ENCODE data around the gene SELENOV. TPM values are rescaled to one million over a fixed set of nuclear protein-coding genes. Genes with fewer than 3 reads are reported as not detected.
A peak's percentile ranks its signal among the peaks of the same experiment; 100 is the strongest.

Gene SELENOV
- total and polyA plus RNA-seq, 2 experiments from 2014 or later = not detected

DNA sequence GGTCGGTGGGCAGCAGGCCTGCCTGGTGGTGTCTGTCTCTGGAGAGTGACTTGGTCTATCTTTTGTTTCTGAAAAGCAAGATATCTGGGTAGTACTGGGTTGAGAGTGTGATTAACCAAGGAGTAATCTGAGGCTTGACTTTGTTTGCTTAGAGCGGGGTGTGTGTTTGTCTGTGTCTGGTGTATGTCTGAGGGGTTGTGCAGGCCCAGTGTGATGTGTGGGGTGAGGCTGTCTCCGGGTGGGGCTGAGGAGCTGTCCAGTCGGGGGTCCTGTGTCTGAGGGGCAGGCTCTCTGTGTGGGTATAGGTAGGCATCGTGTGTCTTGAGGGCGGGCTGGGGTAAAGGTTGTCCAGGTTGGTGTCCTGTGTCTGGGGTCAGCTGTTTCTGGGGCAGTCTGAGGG lies 45.4 kb upstream of the SELENOV start:
- Histone ChIP-seq H3K36me3 (ENCODE audit: low read depth) (peaks cover 23% of the 10 kb centered on the region), H3K27ac (no peak overlapping the region), H4K20me1 (ENCODE audit: insufficient read depth) (no peaks in the 10 kb centered on the region), H3K9ac (no peak overlapping the region), H3K79me2 (ENCODE audit: insufficient read depth) (peaks cover 13% of the 10 kb centered on the region), H3K9me3 (ENCODE audit: low read depth) (no peaks in the 10 kb centered on the region), H3K9me2 (ENCODE audit: insufficient read depth) (no peaks in the 10 kb centered on the region), H3K4me3 (no peak overlapping the region), H2AFZ (no peak overlapping the region), H3F3A (ENCODE audit: insufficient read depth) (no peaks in the 10 kb centered on the region), H3K27me3 (replicated peaks; ENCODE audit: insufficient read depth) (no peaks in the 10 kb centered on the region), H3K4me2 (ENCODE audit: unreplicated experiment) (no peak overlapping the region), H3K4me1 (ENCODE audit: insufficient read depth) (no peaks in the 10 kb centered on the region)
- TF ChIP-seq EZH2phosphoT487 (IDR thresholded peaks at IDR 0.05; ENCODE audit: insufficient read depth, low read depth) (no peak), EZH2 (IDR thresholded peaks at IDR 0.05; ENCODE audit: insufficient read depth, poor library complexity, severe bottlenecking) (no peak)
- in situ Hi-C loops (cut with MboI) = no loop called here
- WGBS, 2 experiments (ENCODE audit: low coverage in 1 of 2, low lambda C conversion rate in 2 of 2, missing lambda C conversion rate in 2 of 2) = 98 to 99% methylated on average over 6 of the region's 6 CpGs
- DNase-seq = no peak

DNA sequence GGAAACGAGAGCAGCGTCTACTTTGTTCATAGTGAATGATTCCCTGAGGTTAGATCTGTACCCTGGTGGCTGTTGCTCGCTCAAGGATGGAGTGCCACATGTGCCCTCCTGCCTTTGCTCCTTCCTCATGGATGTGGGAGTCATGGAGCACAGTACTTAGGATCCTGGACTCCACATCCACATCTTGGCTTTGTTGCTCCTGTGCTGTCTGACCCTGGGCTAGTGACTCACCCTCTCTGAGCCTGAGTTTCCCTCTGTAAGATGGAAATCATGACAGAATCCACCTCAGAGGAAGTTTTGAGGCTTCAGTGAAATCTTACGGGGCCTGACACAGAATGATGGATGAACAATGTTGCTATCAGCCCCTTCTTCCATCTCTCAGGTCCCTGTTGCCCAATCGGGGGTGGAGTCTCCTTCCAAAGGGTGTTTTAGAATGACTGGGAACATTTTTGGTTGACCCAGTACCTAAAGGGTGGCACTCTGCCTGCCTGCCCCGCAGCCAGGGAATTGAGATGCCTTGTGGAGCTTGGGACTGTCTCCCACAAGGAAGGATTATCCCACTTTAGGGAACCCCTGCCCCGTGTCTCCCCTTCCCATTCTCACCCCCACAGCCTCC lies 44.1 kb upstream of the SELENOV start:
- Histone ChIP-seq H3K4me2 (ENCODE audit: unreplicated experiment) (no peak overlapping the region), H3K4me1 (ENCODE audit: insufficient read depth) (no peaks in the 10 kb centered on the region), H3F3A (ENCODE audit: insufficient read depth) (no peaks in the 10 kb centered on the region; the same call in 1 of the 2 replicates), H3K27ac (no peak overlapping the region), H3K9ac (peak overlapping the region; percentile 36; the same call in 1 of the 2 replicates), H3K36me3 (ENCODE audit: low read depth) (peaks cover 15% of the 10 kb centered on the region), H3K9me2 (ENCODE audit: insufficient read depth) (no peaks in the 10 kb centered on the region), H3K79me2 (ENCODE audit: insufficient read depth) (peaks cover under 1% of the 10 kb centered on the region; the same call in 1 of the 2 replicates), H2AFZ (no peak overlapping the region), H4K20me1 (ENCODE audit: insufficient read depth) (no peaks in the 10 kb centered on the region), H3K4me3 (no peak overlapping the region), H3K9me3 (ENCODE audit: low read depth) (no peaks in the 10 kb centered on the region), H3K27me3 (replicated peaks; ENCODE audit: insufficient read depth) (no peaks in the 10 kb centered on the region)
- TF ChIP-seq EZH2phosphoT487 (IDR thresholded peaks at IDR 0.05; ENCODE audit: insufficient read depth, low read depth) = no peak
- no peak for TF ChIP-seq EZH2 (IDR thresholded peaks at IDR 0.05; ENCODE audit: insufficient read depth, poor library complexity, severe bottlenecking)
- 53 to 58% methylated on average over 7 of the region's 7 CpGs for WGBS, 2 experiments (ENCODE audit: low coverage in 1 of 2, low lambda C conversion rate in 2 of 2, missing lambda C conversion rate in 2 of 2)
- DNase-seq = peak; percentile 51
- in situ Hi-C loops (cut with MboI) = no loop called here

GRCh38 chr19:39471756-39472536 lies 43.0 kb upstream of the SELENOV start:
- peaks cover 20% of the 10 kb centered on the region for H3K36me3 ChIP-seq (ENCODE audit: low read depth)
- TF ChIP-seq EZH2 (IDR thresholded peaks at IDR 0.05; ENCODE audit: insufficient read depth, poor library complexity, severe bottlenecking) (no peak), EZH2phosphoT487 (IDR thresholded peaks at IDR 0.05; ENCODE audit: insufficient read depth, low read depth) (no peak)
- no peak overlapping the region for H3K4me3 ChIP-seq
- no peaks in the 10 kb centered on the region for H3K79me2 ChIP-seq (ENCODE audit: insufficient read depth)
- H3K27ac ChIP-seq = no peak overlapping the region
- no peak overlapping the region for H2AFZ ChIP-seq
- H4K20me1 ChIP-seq (ENCODE audit: insufficient read depth) = no peaks in the 10 kb centered on the region
- no peaks in the 10 kb centered on the region for H3K4me1 ChIP-seq (ENCODE audit: insufficient read depth)
- no peak overlapping the region for H3K4me2 ChIP-seq (ENCODE audit: unreplicated experiment)
- no peak overlapping the region for H3K9ac ChIP-seq
- DNase-seq = no peak
- 86 to 89% methylated on average over 8 of the region's 8 CpGs for WGBS, 2 experiments (ENCODE audit: low coverage in 1 of 2, low lambda C conversion rate in 2 of 2, missing lambda C conversion rate in 2 of 2)
- no peaks in the 10 kb centered on the region for H3K9me2 ChIP-seq (ENCODE audit: insufficient read depth)
- in situ Hi-C loops (cut with MboI) = no loop called here
- H3F3A ChIP-seq (ENCODE audit: insufficient read depth) = peaks cover 4% of the 10 kb centered on the region; the same call in 1 of the 2 replicates
- H3K9me3 ChIP-seq (ENCODE audit: low read depth) = no peaks in the 10 kb centered on the region
- H3K27me3 ChIP-seq (replicated peaks; ENCODE audit: insufficient read depth) = no peaks in the 10 kb centered on the region

DNA sequence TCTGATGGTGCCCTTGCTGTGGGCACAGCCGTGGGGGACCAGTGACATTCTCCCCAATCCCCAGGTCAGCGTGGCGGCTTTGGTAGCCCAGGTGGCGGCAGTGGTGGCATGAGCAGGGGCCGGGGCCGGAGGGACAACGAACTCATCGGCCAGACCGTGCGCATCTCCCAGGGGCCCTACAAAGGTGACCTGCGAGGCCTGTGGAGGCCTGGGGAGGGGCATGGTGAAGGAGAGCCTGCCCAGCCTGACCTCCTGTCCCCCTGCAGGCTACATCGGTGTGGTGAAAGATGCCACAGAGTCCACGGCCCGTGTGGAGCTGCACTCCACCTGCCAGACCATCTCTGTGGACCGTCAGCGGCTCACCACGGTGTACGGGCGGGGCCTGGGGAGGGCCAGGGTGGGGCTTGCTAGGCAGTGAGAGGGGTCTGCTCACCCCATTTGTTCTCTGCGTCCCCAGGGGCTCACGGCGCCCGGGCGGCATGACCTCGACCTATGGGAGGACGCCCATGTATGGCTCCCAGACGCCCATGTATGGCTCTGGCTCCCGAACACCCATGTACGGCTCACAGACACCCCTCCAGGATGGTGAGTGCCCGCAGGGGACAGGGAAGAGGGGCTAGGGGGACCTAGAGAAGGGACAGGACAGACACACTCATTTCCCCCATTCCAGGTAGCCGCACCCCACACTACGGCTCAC lies 42.0 kb upstream of the SELENOV start:
- in situ Hi-C loops (cut with MboI) = no loop called here
- H3K9ac ChIP-seq = no peak overlapping the region
- H3K4me1 ChIP-seq (ENCODE audit: insufficient read depth) = no peaks in the 10 kb centered on the region
- no peak for TF ChIP-seq EZH2 (IDR thresholded peaks at IDR 0.05; ENCODE audit: insufficient read depth, poor library complexity, severe bottlenecking)
- TF ChIP-seq EZH2phosphoT487 (IDR thresholded peaks at IDR 0.05; ENCODE audit: insufficient read depth, low read depth) = no peak
- no peaks in the 10 kb centered on the region for H3K79me2 ChIP-seq (ENCODE audit: insufficient read depth)
- no peak for DNase-seq
- H3K27me3 ChIP-seq (replicated peaks; ENCODE audit: insufficient read depth) = no peaks in the 10 kb centered on the region
- no peak overlapping the region for H3K4me2 ChIP-seq (ENCODE audit: unreplicated experiment)
- WGBS, 2 experiments (ENCODE audit: low coverage in 1 of 2, low lambda C conversion rate in 2 of 2, missing lambda C conversion rate in 2 of 2) = 92% methylated on average over 23 to 32 of the region's 32 CpGs
- no peaks in the 10 kb centered on the region for H3K9me3 ChIP-seq (ENCODE audit: low read depth)
- H3K36me3 ChIP-seq (ENCODE audit: low read depth) = peaks cover 20% of the 10 kb centered on the region
- no peak overlapping the region for H3K4me3 ChIP-seq
- H2AFZ ChIP-seq = no peak overlapping the region
- no peaks in the 10 kb centered on the region for H4K20me1 ChIP-seq (ENCODE audit: insufficient read depth)
- no peaks in the 10 kb centered on the region for H3K9me2 ChIP-seq (ENCODE audit: insufficient read depth)
- H3F3A ChIP-seq (ENCODE audit: insufficient read depth) = peaks cover 6% of the 10 kb centered on the region; the same call in 1 of the 2 replicates
- H3K27ac ChIP-seq = no peak overlapping the region

Data from GM23248 (cell line).